HG02970 (cell line): ENCODE data around the gene TNKS1BP1.

Source experiments
- ATAC-seq: cut with Tn5 transposase; IDR thresholded peaks from one replicate; pipeline ENCODE4 v1.9.1; 2021; ENCODE audit warnings: mild to moderate bottlenecking, moderate library complexity, moderate number of reproducible peaks; ENCODE audit not compliant: unreplicated experiment, low FRiP score

TNKS1BP1 gene

DNA sequence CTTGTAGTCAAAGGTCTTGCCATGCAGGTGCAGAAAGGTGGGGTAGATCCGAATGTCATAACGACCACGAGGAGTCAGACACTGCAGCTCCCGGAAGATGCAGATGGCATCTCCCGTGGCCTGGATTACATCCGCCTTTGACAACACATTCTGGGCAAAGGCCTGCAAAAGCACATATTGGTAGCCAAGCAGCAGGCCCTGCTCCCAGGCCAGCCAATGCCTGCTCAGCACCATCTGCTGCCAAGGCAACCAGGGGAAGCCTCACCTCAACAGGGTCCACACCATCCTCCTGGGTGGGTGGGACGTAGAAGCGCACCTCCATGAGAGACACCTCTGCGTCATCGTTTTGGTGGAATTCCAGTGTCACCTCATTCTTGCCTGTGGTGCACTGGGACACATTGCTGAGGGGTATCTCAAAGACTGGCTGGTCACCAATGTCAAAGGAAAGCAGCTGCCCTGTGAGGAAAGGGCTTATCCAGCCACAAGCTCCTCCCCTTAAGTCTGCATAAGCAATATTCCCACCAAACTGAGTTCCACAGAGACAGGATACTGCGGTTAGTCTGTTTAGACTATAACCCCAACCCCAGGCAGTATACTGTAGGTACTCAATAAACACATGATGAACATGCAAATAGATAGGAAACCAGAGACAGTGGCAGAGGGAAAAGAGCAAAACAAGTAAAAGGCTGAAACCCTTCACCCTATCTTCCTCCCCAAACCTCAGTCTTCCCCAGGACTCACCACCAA lies 8.1 kb upstream of the TNKS1BP1 start:
- ATAC-seq: no peak

GRCh38 chr11:57331720-57332119 lies 7.0 kb upstream of the TNKS1BP1 start:
- ATAC-seq: no peak

DNA sequence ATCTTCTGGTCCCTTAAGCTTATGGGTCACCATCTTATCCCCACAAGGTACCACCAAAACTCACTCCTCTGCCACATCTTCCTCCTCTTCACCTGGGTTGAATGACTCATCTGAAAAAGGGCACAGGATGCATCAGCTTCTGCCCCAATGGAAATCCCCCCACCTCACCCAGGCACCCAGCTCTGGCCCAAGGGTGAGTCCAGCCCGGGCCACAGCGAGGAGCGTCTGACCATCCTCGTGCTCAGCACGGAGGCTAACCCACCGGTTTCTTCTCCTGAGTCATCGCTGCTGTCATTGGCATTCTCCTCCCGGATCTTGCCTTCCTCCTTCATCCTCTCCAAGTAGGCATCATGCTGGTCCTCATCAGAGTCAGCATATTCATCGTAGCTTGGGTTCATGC lies 5.3 kb upstream of the TNKS1BP1 start:
- ATAC-seq: no peak

- ATAC-seq: no peak
Measured at GRCh38 chr11:57327721-57328120, 3.0 kb upstream of the TNKS1BP1 start.

DNA sequence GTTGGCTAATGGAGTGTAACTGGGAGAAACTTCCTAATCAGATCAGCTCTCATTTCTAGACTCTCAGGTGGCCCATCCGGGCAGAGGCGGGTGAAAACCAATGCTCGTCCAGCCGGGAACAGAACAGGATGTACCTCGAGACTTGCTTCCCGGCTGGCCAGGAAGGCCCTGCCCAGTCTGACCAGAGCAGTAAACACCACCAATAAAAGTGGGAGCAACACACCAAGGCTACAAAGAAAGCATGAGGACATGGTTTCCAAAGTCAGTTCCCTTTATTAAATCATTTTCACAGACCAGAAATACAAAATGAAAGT lies 940 bp upstream of the TNKS1BP1 start:
- no peak for ATAC-seq

DNA sequence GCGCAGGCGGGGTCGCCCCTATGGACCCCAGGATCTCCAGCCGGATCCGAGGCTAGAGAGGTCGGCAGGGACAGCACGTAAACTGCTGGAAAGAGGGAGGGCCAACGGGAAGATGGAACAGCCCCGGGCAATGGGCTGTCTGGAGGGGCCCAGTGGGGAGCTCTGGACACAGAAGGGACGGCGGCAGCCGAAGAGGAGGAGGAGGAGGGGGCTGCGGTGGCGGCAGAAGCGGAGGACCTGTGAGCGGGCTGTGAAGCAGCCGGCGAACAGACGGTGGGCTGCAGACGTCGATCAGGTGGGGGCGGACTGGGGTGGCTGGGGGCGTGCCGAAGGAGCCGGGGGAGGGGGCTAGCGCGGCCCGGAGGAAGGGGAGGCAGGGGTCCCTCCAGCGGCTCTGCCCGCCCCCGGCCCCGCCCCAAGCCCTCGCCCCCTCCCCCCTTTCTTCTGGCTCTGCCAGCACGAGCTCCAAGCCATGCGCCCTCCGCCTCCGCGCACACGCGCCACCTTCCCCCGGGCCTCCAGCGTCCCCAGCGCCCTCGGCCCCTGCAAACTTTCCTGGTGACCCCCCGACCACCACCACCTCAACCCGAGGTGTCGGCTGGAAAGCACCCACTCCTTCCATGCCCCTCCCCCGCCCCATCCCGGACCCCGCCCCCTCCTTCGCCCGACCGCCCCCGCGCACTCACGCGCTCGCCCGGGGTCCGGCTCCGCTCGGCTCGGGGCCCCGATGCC lies 432 bp downstream of the TNKS1BP1 start:
- no peak for ATAC-seq

GRCh38 chr11:57323855-57324153 lies 948 bp downstream of the TNKS1BP1 start:
- no peak for ATAC-seq

- no peak for ATAC-seq
Measured at GRCh38 chr11:57323167-57323854, 1.4 kb downstream of the TNKS1BP1 start.

DNA sequence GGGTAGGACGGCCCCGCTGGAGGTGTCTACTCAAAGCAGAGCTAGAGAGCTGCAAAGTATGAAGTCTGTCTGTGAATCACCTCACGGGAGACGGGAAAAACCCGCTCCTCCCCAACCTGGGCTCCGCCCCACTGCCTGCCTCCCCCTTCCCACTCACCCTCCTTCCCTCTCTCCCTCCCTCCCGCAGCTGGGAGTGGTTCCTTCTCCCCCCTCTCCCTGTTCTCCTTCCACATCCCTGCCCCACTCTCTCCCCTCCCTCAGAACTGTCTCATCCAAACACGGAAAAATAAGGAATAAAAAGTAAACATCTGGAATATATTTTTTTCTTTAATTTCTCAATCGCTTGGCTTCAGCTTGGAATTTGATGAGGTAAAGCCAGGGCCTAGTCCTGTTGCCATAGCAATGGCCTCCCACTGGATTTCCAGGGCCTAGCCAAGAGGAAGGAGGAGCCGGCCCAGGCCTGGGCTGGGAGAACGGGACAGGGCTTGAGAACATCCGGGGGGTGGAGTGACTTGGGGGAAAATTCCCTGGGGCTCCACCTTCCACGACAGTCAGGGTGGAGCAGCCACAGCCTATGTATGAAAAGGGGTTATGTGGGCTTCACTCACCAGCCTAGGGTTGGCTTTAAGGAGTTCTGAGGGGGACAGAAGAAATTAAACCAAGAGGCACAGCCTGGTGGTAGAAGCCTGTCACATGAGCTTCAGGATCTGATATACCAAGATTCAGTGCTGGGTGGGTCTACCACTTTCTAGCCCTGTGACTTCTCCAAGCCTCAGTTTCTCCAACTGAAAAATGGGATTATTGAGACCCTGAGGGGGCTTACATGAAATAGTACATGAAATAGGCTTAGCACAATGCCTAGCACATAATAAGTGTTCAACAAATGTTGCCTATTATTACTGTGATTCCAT lies 2.2 kb downstream of the TNKS1BP1 start:
- no peak for ATAC-seq

- ATAC-seq: no peak
Measured at GRCh38 chr11:57321388-57322255, 3.1 kb downstream of the TNKS1BP1 start.

DNA sequence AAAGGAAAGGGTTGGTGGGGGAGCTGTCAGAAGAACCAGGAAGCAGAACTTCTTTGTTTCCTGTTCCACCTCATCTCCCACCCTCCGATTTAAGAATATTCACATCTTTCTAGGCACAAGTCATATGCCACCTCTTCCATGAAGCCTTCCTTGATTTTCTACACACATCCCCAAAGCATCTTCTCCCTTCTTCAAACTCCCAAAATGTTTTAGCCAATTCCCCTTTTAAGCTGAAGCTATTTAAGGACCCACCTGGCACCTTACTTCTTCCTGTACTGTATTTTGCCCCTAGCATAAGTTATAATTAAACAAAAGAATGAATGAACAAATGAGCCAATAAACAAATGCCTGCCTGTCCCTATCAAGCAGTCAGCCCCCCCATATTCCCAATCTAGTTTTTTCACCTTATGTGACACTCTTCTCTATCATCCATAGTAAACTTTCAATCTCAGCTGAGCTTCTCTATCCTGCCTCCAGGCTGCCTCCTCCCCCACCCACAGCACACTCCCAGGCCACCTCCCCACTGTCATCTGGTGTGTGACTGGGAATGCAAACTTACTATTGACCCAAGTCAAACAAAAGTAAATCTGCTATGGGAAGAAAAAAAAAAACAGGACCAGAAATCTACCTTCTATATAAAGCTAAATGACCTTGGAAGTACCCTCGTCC lies 3.9 kb downstream of the TNKS1BP1 start:
- ATAC-seq: no peak

- ATAC-seq: no peak
Measured at GRCh38 chr11:57320067-57320718, 4.6 kb downstream of the TNKS1BP1 start.

DNA sequence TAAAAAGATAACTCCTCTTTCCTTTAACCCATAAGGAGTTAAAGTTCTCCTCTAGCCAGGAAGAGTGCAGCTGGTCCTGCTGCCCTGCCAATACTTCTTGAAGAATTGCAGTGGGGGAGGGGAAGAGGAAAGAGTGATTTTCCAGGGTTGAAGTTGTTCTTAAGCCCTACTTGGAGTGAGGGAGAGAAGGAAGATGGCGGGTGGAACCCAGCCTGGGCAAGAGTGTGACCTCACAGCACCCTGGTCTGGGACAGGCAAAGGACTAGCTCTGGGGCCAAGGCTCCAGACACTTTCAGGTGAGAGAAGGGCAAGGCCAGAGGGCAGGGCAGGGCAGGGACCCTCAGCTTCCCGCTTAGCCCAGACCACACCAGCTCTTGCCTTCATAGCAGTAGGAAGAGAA lies 6.6 kb downstream of the TNKS1BP1 start:
- no peak for ATAC-seq

DNA sequence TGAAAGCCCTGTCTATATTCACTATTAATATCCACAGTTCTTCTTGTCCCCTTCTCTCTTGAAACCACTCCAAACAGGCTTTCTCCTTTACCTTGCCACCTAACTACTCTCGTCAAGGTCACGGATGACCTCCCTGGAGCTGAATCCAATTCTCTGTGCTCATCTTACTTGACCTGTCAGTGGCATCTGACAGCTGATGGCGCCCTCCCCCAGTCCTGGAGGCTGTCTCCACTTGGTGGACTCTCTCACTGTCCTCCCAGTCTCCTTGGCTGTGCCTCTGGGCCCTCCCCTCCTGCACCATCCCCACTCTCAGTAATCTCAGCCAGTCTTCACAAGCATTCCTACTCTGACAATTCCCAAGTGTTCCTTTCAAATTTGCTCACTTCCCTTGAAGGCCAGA lies 8.7 kb downstream of the TNKS1BP1 start:
- ATAC-seq: no peak

GRCh38 chr11:57315491-57315890 lies 9.3 kb downstream of the TNKS1BP1 start:
- no peak for ATAC-seq

GRCh38 chr11:57314221-57314973 lies 10.4 kb downstream of the TNKS1BP1 start:
- no peak for ATAC-seq

DNA sequence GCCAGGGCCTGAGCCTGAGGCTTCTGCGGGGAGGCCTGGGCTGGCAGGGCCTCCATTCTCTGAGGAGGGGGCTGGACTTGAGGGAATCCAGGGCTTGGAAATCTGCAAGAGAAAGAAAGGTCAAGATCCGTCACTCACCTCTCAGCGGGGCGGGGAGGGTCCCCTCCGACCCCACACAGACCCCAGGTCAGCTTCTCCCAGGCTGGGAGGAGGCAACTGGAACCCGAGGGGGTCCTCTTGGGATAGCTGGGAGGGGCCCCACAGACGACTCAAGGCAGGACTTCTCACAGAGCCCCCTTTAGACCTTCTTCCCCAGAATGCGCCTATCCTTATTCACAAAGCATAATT lies 11.0 kb downstream of the TNKS1BP1 start:
- no peak for ATAC-seq

DNA sequence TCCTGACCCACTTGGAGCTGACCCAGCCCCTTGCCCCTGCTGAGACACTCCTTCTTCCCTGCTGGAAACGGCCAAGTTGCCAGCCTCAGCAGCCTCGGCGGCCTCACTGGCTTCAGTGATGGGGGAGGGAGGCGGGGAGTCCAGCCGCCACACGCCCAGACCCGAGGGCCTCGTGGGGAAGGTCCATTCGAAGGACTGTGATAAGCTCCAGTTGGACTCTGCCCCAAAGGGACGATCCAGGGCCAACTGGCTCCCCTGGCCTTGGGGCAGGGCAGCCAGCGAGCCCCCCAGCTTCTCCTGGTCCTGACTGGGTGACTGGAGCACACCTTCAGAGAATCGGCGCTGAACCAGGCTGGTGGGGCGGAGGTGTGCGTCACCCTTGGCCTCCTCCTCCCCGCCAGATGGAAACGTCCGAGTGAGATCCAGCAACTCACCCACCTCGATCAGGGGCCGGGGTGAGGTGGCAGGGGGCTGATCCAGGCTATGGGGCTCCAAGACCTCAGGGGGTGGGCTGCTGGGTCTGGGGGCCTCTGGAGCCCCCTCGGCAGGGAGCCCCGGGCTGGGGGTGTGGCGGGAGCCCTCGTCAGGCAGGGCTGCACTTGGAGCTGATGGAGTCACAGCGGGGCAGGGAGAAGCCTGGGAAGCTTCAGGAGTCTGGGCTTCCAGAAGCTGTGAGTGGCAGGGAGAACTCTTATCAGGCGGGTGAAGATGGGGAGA lies 11.5 kb downstream of the TNKS1BP1 start:
- ATAC-seq: no peak
